HG02623 (cell line): ENCODE results near the gene PLEKHG5.
"Not testable (repeated sequence)": the region's sequence is repeated elsewhere in the genome, so short reads cannot be mapped to it uniquely, and the experiment has no call there.

Experiments
- ATAC-seq: cut with Tn5 transposase; IDR thresholded peaks from one replicate; pipeline ENCODE4 v1.9.1; 2021; ENCODE audit warnings: moderate library complexity; ENCODE audit not compliant: unreplicated experiment

PLEKHG5 gene

DNA sequence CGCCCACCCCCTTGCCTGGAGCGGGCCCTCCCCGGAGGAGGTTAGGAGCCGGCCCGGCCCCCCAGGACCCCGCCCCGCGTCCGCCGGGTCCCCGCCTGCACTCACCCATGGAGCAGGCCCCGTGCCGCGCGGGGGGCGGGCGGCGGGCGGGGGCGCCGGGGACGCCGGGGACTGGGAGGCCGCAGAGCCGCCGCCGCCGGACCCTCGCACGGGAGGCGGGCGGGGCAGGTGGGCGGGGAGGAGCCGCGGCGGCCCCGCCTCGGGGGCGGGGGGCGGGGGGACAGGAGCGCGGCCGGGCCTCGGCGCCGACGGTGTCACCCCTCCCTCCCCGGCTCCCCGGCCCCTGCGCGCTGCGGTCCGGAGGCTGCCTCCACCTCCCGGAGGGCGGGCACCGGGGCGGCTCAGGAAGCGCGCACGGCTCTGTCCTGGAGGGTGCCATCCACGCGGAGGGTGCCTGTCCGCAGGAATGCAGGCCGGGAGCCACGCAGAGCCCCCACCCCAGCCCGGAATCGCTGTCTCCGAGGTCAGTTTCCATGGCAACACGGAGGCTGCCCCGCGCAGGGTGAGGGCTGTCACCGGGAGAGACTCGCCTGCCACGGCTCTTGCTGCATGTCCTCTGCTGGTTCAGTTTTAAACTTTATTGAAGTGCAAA lies 5.9 kb upstream of the PLEKHG5 start:
- no peak for ATAC-seq

DNA sequence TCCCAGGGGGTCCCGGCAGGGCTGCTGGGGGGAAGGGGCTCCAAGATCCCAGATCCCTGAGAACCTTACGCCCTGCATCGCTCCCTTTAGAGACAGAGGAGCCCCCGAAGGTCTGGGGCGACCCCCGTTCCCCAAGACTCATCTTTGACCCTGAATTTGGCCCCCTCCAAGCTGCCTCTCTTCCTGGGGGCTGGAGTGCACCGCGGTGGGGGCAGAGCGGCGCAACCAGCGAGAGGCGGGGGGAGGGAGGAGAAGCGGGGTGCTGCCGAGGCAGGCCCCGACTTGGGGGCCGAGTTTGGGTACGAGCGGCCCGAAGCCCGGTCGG lies 5.4 kb upstream of the PLEKHG5 start:
- no peak for ATAC-seq

DNA sequence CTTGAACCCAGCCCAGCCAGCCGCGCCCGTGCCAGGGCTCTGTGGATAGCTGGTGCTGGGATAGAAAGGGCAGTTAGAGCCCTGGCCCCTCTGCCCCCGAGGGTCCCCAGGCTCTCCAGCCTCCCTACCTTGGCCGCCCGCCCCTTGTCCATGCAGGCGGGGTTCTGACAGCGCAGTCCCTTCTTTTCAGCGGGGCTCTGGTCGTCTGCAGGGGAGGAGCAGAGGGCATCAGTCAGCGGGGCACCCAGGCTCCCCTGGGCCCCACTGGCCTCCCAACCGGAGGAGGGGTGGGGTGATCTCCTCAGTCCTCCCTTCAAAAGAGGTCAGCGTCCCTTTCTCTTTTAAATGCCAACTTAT lies 4.9 kb upstream of the PLEKHG5 start:
- ATAC-seq = no peak

DNA sequence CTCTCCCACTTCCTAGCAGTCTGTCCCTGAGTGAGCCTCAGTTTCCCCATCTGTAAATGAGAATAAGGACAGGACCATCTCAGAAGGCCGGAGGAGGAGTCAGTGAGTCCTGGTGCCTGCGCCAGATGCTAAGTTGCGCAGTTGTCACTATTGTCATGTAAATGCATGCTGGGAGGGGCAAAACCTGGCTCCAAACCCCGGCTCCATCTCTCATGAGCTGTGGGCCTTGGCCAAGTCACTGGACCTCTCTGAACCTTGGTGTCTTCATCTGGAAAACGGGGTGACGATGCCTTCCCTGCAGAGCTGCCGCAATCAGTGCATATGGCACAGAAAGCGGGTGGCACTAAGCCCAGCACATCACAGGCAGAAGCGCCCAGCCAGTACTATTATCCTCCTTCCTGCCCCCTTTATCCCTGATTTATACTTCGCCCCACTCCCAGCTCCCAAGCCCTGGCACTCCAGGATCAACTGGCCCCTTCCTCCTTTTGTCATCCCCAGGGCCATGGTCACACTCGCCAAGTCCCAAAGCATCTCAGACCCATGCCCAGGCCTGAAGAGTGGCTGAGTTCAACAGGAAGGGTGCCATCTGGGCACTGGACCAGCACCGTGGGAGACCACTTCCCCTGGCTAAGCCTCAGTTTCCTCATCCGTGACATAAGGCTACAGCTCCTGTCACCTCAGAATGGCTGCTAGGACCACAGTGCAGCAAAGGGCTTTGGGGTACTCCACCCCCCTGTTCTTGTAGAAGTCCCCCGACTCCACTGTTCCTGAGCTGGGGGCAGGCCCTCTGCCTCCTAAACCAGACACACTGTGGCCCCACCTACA lies 4.3 kb upstream of the PLEKHG5 start:
- ATAC-seq = no peak

DNA sequence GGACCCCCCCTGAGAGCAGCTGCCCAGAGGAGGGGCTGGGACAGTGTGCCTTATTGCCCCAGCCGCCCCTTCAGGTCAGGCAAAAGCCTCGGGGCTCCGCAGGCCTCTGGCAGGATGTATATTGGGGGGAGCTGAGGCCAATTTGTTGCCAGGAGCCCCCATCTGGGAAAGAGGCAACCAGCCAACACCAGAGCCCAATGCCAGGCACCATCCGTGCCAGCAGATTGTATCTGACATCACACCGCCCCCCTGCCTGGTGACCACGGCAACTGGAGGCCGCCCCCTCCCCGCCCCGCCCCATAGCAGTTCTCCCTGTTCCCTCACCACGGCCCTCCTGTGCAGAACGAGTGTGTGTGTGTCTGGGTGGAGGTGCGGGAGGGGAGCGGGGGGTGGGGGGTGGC lies 3.6 kb upstream of the PLEKHG5 start:
- ATAC-seq = no peak

DNA sequence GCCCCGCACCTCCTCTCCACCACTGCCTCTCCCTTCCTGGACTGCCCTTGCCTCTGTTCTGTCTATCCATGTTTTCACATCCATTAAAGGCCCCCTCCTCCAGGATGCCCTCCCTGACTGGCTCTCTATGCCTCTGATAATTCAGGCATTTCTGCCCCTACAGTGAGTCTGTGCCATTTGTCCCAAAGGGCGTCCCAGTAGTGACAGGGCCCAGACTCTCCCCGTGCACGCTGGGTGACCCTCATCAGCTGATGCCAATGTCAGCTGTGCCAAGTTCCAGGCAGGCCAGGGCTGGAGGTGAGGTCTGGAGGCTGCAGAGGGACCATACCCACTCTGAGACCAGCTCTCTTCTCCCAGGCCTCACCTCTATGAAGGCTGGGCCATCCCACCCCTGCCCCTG lies 3.2 kb upstream of the PLEKHG5 start:
- ATAC-seq = no peak

DNA sequence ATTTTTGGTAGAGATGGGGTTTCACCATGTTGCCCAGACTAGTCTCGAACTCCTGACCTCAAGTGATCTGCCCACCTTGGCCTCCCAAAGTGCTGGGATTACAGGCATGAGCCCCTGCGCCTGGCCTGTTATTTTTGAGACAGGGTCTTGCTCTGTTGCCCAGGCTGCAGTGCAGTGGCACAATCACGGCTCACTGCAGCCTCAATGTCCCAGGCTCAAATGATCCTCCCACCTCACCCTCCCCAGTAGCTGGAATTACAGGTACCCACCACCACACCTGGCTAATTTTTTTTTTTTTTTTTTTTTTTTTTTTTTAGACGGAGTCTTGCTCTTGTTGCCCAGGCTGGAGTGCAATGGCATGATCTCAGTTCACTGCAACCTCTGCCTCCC lies 2.4 kb upstream of the PLEKHG5 start:
- not testable (repeated sequence) for ATAC-seq

DNA sequence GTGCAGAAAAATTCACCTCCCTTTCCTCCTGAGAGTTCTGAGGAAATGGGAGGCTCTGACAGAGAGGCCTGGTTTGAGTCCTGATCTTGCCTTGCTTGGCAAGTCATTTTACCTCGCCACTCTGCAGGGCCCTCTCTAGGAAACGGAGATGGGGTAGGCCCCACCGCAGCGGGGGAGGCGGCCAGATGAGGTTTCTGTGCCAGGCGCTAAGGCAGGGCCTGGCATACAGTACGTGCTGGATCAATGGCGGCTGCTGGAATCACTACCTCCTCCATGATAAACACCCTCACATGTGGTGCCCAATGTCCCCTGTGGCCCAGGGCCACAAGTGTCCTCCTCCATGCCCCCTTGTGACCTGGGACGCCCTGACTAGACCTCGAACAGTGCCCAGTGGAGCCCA lies 499 bp upstream of the PLEKHG5 start:
- no peak for ATAC-seq

DNA sequence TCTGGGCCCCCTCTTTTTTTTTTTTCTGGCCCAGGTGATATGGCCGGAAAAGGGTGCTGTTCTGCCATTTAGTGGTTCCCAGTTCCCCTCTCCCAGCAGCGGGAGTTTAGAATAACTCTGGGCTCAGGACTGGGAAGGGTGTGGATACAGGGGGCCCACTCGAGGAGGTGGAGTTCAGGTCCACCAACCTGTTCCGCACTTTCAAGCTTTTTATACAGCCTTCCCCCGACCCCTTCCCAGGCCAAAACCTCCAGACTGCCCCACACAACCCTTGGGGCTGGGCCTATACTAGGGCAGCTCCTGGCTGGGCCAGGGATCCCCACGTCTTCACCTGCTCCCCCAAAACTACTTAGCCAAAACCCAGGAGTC lies 402 bp downstream of the PLEKHG5 start:
- ATAC-seq = no peak

DNA sequence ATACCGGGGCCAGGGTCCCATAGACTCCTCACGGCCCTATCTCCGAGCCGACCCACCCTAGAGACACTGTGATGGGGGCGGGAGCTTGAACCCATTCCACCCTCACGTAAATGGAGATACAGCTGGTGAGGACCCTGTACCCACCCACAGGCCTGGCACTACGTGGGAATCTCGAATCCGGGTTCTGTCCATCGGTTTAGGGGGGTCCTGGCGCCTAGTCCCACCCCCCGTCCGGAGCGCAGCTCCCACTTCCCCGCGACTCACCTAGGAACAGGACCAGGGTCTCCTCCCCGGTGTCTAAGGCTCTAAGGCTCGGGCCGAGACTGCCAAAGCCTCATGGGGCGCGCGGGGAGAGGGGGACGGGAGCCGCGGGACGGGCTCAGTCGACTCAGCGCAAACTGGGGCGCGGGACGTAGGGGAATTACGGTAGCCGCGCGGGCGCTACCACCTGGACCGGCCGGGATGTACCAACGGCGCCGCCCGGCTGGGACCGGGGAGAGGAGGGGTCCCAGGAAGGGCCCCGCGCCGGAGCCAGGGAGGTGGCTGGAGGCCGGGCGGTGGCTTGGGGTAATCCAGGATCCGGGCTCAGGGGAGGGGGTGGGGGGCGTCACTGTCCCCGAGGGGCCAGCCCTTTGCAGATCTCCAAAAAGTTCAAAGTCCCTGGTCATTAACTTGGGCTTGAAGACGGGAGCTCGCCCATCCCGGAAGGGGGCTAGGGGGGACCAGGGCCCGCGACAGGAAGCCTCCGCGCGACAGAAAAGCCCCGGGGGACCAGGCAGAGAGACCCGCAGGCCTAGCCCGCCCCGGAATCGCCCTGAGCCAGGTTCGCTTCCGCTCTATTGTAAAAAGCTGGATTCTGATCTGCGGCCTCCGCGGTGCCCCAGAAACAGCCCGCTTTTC lies 1.0 kb downstream of the PLEKHG5 start:
- ATAC-seq = no peak

DNA sequence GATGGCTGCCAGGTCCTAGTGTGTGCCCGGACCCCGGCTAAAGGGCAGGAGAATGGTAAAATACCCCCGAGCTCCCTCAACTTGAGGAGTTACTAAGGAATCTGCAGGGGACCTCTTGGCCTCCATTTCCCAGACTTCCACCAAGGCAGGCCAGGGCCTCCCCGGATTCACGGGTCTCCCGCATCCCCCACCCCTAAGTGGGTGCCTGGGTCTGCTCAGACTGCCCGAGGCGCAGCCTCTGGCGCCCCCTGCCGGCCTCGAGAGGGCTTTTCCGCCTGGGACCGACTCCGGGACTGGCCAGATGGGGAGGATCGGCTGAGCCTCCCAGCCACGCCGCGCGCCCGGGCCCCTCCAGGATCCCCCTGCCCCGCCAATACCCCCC lies 1.7 kb downstream of the PLEKHG5 start:
- peak; percentile 51 for ATAC-seq

DNA sequence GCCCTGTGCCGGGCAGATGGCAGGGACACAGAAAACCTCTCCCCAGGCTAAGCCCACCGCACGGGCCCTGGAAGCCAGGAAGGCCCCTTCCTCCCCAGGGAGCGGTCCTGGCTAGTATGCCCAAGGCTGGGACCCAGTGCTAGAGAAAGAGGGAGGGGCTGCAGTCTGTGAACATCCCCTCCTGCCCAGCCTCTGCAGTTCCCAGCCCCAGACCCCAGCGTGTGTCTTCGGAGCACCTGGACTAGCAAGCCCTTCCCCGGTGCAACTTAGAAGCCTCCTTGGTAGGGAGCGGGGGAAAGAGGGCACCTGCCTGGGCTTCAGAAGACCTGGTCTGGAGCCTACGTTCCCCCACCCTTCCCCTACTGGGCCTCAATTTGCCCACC lies 2.1 kb downstream of the PLEKHG5 start:
- ATAC-seq = no peak

DNA sequence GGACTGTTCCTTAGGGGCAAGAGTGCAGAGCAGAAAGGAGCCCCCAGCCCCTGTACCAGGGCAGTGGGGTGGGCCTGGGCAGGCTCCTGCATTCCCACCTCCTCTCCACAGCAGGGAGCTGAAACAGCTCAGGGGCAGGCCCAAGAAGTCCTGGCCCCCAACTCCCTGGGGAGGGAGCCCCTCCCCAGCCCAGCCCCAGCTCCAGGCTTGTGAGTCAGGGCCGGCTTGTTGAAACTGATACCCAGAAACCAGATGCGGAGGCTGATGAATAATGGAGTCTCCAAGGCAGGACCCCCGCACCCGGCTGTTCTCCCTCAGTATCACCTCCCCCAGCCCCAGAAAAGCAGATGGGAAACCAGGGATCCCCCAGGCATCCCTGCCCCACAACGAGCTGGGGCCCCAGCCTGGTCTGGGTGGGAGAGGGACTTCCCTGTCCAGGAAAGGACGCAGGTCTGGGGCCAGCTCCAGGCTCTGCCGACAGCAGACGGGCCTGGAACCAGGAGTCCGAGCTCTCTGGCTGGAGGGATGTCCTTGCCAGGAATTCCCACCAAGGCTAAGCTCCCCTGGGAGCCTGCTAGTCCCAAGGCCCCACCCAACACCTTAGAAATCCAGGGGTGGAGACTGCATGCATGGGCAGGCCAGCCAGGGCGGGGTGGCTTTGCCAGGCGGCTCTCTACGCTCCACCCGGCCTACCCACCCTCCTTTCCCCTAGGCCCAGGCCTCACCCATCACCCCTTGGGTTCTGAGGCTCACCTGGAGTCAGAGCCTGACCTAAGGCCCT lies 2.7 kb downstream of the PLEKHG5 start:
- ATAC-seq = no peak

DNA sequence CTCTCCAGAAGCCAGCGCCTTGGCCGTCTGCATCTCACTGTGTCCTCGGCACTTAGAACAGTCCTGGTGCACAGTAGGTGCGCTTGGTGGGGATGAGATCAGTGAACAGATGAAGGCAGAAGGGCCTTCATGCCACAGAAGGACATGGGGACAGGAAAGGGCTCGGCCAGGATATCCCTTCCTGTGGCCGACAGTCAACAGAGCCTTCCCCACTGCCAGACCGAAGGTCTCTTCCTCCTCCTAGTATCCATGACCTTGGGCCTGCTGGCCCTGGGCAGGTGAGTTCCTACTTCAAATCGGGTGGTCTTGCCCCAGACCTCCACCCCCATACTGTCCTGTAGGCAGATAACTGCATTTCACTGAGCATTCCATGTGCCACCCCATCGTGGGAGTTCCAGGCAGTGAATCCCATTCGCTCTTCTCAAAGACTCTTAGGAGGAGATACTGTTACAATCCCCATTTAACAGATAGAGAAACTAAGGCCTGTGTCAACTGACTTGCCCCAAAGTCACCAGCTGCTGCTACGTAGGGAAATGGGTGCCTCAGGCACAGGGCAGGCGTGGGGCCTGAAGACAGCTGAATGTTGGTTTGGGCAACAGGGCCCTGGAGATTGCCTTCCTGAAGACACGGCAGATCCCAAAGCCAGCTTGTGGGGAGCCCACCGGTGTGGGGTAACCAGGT lies 3.5 kb downstream of the PLEKHG5 start:
- no peak for ATAC-seq

DNA sequence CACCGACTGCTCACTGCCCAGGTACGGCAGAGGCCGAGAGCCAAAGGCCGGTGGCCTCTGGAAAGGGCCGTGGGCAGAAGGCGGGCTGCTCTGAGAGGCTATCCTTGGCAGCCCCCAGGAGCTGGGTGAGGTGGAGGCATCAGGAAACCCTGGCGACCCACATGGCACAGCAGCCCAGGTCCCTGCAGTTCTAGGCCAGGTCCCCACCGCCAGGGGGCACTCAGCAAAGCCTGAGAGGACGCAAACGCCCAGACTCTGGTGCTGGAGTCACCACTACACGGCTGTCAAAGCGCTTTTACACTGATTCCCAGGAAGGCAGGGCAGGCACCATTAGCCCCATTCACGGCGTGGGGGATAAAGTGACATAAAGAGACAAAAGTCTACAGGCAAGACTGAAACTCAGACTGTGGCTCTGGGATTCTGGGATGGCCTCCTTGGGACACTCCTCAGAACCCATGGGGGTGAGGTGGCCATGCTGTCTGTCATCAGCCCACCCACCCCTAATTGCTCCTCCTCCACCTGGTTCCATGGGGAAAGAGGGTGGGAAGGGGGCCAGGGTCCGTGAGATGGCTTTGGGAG lies 4.9 kb downstream of the PLEKHG5 start:
- peak; percentile 48 for ATAC-seq

DNA sequence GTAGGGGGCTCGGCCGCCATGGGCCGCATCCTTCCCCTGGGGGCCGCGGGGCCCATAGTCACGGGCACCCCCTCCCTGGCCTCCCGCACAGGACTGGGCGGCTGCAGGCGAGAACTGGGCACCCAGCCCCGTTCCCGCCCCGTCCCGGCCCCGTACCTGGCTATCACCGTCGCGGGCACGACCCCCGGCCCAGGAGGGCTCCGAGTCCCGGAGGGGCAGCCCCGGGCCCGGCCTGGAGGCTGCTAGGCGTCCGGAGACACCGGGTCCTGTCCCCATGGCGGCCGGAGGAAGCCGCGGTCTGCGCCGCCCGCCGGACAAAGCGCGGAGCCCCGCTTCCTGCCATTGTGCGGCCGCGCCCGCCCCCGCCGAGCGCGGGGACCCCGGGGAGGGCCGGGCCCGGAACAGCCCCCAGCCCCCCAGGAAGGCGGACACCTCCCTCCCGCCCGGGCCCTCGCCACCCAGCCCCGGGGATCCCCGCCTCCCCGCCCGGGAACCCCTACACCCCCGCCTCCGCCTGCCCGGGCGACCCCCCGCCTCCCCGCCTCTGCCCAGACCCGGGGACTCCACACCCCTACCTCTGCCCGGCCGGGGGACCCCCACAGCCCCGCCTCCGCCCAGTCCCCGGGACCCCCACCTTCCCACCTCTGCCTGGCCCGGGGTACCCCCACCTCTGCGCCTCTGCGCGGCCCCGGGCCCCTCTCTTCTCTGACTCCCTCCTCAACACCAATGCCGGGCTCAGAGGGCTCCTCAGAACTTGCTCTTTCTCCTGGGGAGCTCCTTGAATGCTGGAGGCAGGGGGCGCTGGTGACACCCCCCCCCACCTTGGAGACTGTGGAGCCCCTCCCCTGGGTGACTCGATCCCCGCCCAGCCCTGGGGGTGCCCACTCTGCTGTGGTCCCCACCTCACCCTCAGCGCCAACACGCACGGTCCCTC lies 6.0 kb downstream of the PLEKHG5 start:
- no peak for ATAC-seq

DNA sequence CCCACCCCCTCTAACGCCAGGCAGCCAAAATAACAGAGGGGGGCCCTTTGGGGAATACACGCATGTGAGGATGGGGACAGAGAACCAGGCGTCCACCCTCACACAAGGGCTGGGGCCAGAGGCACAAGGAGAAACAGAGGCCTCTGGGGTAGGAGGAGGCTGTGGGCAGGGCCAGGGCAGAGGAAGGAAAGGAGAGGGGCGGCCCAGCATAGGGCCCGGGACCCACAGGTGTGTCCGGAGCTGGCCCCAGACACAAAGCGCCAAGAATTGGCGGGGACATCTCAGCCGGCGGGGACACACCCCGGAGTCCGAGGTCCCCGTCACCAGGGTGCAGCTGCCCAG lies 6.7 kb downstream of the PLEKHG5 start:
- ATAC-seq = no peak

DNA sequence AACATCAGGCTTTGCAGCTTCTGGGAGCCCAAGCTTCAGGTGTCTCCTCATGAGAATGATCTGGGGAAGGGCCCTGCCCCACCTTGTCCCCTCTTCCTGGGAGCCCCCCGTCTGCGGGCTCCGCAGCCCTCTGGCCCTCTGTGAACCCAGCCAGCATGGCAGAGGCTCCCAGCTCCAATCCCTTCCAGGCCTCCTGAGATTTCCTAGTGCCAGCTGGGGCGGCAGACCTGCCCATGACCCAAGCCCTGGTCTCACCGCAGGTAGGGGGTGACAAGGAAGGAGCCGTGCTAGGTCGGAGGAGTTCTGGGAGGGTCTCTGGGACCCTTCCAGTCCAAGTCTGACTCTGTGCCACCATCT lies 7.7 kb downstream of the PLEKHG5 start:
- no peak for ATAC-seq

DNA sequence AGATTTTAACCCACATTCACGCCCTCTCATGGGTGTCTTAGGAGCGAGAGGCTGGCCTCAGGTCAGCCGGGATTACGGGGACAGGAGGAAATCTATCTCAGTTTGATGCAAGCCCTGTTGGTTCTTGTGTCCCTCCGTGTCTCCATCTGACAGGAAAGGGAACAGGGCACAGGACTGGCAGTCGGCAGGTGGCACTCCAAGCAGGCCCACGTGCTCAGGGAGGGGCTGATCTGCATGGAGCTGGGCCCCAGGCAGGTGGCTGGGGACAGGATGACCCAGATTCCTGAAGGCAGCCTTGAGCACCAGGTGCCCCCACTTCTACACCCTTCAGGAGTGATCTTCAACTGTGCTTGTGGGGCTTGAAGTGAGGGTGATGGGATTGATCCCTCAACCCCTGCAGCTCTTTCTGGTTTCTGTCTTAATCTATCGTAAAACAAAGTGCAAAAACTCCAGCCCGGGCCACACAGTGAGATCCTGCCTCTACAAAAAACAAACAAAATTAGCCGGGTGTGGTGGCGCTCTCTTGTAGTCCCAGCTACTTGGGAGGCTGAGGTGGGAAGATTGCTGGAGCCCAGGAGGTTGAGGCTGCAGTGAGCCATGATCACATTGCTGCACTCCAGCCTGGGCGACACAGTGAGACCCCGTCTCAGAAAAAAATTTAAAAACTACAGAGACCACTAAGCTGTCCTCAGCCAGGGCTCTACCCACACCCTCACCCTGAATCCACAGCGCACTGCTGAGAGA lies 8.3 kb downstream of the PLEKHG5 start:
- ATAC-seq = no peak
